ENCODE results near the gene PARD3.

The PARD3 gene

GRCh38 chr10:34323192-34323591 lies 491.9 kb downstream of the PARD3 start:
- DNase-seq: no peak

GRCh38 chr10:34320265-34320664 lies 494.8 kb downstream of the PARD3 start:
- DNase-seq: peak; percentile 38

- DNase-seq: peak; percentile 83
These were observed 495.8 kb downstream of the PARD3 start for GRCh38 chr10:34319197-34319846.

GRCh38 chr10:34316154-34316553 lies 498.9 kb downstream of the PARD3 start:
- no peak for DNase-seq

- no peak for DNase-seq
These were observed 500.6 kb downstream of the PARD3 start for GRCh38 chr10:34314457-34314856.

- no peak for DNase-seq
These were observed 501.2 kb downstream of the PARD3 start for GRCh38 chr10:34313888-34314287.

GRCh38 chr10:34313353-34313752 lies 501.7 kb downstream of the PARD3 start:
- no peak for DNase-seq

GRCh38 chr10:34311679-34312078 lies 503.4 kb downstream of the PARD3 start:
- DNase-seq: no peak

GRCh38 chr10:34310234-34310633 lies 504.9 kb downstream of the PARD3 start:
- DNase-seq: no peak

GRCh38 chr10:34305189-34305588 lies 509.9 kb downstream of the PARD3 start:
- DNase-seq: no peak

- DNase-seq: no peak
These were observed 512.1 kb downstream of the PARD3 start for GRCh38 chr10:34303022-34303421.

- no peak for DNase-seq
These were observed 515.9 kb downstream of the PARD3 start for GRCh38 chr10:34299105-34299611.

- DNase-seq: no peak
These were observed 516.7 kb downstream of the PARD3 start for GRCh38 chr10:34298346-34298818.

- no peak for DNase-seq
These were observed 517.4 kb downstream of the PARD3 start for GRCh38 chr10:34297541-34298345.

- no peak for DNase-seq
These were observed 520.0 kb downstream of the PARD3 start for GRCh38 chr10:34295142-34295548.

- DNase-seq: peak; percentile 26
These were observed 521.0 kb downstream of the PARD3 start for GRCh38 chr10:34294137-34294536.

GRCh38 chr10:34292675-34293074 lies 522.4 kb downstream of the PARD3 start:
- DNase-seq: no peak

GRCh38 chr10:34292194-34292565 lies 522.9 kb downstream of the PARD3 start:
- no peak for DNase-seq

GRCh38 chr10:34291466-34292193 lies 523.5 kb downstream of the PARD3 start:
- DNase-seq: no peak

- DNase-seq: no peak
These were observed 524.5 kb downstream of the PARD3 start for GRCh38 chr10:34290412-34291081.

- no peak for DNase-seq
These were observed 526.5 kb downstream of the PARD3 start for GRCh38 chr10:34288634-34289033.

GRCh38 chr10:34286136-34286739 lies 528.9 kb downstream of the PARD3 start:
- no peak for DNase-seq
